ENCODE data around the gene CFDP1. TPM values are rescaled to one million over a fixed set of nuclear protein-coding genes. Genes with fewer than 3 reads are reported as not detected.

The CFDP1 gene
- polyA plus RNA-seq, 2 of the 4 experiments (the other 2 are of a cell fraction) = 70.2 to 72.8 TPM

DNA sequence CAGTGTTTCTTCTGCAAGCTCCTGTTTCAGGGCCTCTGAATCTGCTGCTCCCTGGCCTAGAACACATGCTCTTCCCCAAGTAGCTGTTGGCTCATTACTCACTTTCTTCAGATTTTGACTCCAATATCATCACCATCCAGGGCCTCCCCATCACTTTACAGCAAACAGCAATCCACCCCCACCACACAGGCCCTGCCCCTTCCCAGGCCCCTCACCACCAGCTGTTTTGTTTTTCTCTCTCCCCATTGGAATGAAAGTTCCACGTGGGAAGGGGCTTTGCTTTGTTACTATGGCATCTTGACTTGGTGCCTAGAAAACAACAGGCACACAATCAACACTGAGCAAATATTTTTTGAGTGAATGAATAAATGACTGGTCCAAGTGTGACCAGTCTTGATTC lies 27.1 kb upstream of the CFDP1 start:
- ChIA-PET POLR2A (no interaction called here), CTCF (interaction anchor here (1.1 to 1.5 kb wide), 2 partner anchors 11 to 57 kb away, joined by 3 to 5 read pairs; no protein-coding TSS in a partner anchor)
- H3K27ac ChIP-seq = no peak overlapping the region
- TF ChIP-seq RNF2 (IDR thresholded peaks at IDR 0.05; ENCODE audit: borderline replicate concordance, low read depth) = no peak
- TF ChIP-seq, protein P1, sequence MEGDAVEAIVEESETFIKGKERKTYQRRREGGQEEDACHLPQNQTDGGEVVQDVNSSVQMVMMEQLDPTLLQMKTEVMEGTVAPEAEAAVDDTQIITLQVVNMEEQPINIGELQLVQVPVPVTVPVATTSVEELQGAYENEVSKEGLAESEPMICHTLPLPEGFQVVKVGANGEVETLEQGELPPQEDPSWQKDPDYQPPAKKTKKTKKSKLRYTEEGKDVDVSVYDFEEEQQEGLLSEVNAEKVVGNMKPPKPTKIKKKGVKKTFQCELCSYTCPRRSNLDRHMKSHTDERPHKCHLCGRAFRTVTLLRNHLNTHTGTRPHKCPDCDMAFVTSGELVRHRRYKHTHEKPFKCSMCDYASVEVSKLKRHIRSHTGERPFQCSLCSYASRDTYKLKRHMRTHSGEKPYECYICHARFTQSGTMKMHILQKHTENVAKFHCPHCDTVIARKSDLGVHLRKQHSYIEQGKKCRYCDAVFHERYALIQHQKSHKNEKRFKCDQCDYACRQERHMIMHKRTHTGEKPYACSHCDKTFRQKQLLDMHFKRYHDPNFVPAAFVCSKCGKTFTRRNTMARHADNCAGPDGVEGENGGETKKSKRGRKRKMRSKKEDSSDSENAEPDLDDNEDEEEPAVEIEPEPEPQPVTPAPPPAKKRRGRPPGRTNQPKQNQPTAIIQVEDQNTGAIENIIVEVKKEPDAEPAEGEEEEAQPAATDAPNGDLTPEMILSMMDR (IDR thresholded peaks at IDR 0.05) = no peak
- no peak for TF ChIP-seq CHD2 (IDR thresholded peaks at IDR 0.05; ENCODE audit: low read length, partially characterized antibody)
- no peak for TF ChIP-seq MYC (IDR thresholded peaks at IDR 0.05; ENCODE audit: borderline replicate concordance, low read length)
- TF ChIP-seq JUNB (IDR thresholded peaks at IDR 0.05) = no peak
- H3K4me1 ChIP-seq = peaks cover 20% of the 10 kb centered on the region; the same call in 2 of the 3 replicates
- DNase-seq (ENCODE audit: low read depth in 1 of 2, low spot score in 1 of 2) = no peak
- no peak for FAIRE-seq
- 58% methylated on average over 1 of the region's 1 CpG for WGBS (ENCODE audit: missing lambda C conversion rate)
- no peak overlapping the region for H3K4me3 ChIP-seq
- no peak for ATAC-seq
- no peak overlapping the region for H3K4me2 ChIP-seq
- no peaks in the 10 kb centered on the region for H3K9me3 ChIP-seq

DNA sequence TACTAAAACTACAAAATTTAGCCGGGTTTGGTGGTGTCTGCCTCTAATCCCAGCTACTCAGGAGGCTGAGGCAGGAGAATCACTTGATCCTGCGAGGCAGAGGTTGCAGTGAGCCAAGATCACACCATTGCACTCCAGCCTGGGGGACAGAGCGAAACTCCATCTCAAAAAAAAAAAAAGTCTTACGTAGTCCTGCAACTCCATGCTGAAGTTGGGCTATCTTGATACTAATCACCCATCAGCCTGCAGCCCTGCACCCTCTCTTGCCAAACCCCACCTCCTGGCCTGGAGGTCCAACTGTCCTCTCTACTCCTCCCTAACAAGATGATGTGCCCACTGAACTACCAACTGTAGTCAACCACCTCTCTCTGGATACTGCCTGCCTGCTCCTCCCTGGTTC lies 26.4 kb upstream of the CFDP1 start:
- TF ChIP-seq, protein P2, sequence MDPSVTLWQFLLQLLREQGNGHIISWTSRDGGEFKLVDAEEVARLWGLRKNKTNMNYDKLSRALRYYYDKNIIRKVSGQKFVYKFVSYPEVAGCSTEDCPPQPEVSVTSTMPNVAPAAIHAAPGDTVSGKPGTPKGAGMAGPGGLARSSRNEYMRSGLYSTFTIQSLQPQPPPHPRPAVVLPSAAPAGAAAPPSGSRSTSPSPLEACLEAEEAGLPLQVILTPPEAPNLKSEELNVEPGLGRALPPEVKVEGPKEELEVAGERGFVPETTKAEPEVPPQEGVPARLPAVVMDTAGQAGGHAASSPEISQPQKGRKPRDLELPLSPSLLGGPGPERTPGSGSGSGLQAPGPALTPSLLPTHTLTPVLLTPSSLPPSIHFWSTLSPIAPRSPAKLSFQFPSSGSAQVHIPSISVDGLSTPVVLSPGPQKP (IDR thresholded peaks at IDR 0.05; ENCODE audit: low read depth, low read length) = no peak
- no peak for TF ChIP-seq HOXB13 (CRISPR knock-in tag; IDR thresholded peaks at IDR 0.05; ENCODE audit: low read depth)
- TF ChIP-seq MAZ (IDR thresholded peaks at IDR 0.05; ENCODE audit: borderline replicate concordance, low read depth, low read length) = no peak
- no peak for TF ChIP-seq PHF8 (IDR thresholded peaks at IDR 0.05; ENCODE audit: borderline replicate concordance, low read depth)
- TF ChIP-seq KDM5A (IDR thresholded peaks at IDR 0.05) = no peak
- TF ChIP-seq, protein P1 (IDR thresholded peaks at IDR 0.05) = no peak
- TF ChIP-seq KDM1A (IDR thresholded peaks at IDR 0.05; ENCODE audit: low read depth) = no peak
- TF ChIP-seq ZNF302 (CRISPR knock-in tag; IDR thresholded peaks at IDR 0.05) = no peak
- TF ChIP-seq, protein P3, sequence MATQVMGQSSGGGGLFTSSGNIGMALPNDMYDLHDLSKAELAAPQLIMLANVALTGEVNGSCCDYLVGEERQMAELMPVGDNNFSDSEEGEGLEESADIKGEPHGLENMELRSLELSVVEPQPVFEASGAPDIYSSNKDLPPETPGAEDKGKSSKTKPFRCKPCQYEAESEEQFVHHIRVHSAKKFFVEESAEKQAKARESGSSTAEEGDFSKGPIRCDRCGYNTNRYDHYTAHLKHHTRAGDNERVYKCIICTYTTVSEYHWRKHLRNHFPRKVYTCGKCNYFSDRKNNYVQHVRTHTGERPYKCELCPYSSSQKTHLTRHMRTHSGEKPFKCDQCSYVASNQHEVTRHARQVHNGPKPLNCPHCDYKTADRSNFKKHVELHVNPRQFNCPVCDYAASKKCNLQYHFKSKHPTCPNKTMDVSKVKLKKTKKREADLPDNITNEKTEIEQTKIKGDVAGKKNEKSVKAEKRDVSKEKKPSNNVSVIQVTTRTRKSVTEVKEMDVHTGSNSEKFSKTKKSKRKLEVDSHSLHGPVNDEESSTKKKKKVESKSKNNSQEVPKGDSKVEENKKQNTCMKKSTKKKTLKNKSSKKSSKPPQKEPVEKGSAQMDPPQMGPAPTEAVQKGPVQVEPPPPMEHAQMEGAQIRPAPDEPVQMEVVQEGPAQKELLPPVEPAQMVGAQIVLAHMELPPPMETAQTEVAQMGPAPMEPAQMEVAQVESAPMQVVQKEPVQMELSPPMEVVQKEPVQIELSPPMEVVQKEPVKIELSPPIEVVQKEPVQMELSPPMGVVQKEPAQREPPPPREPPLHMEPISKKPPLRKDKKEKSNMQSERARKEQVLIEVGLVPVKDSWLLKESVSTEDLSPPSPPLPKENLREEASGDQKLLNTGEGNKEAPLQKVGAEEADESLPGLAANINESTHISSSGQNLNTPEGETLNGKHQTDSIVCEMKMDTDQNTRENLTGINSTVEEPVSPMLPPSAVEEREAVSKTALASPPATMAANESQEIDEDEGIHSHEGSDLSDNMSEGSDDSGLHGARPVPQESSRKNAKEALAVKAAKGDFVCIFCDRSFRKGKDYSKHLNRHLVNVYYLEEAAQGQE (IDR thresholded peaks at IDR 0.05) = no peak
- H3K4me2 ChIP-seq = no peak overlapping the region
- no peaks in the 10 kb centered on the region for H3K9me3 ChIP-seq
- ChIA-PET POLR2A (no interaction called here), CTCF (interaction anchor here (1.1 to 1.5 kb wide), 2 partner anchors 12 to 58 kb away, joined by 3 to 5 read pairs; no protein-coding TSS in a partner anchor)
- H3K27ac ChIP-seq = no peak overlapping the region
- DNase-seq (ENCODE audit: low read depth in 1 of 2, low spot score in 1 of 2) (no peak), ATAC-seq (no peak), FAIRE-seq (no peak)
- 98% methylated on average over 4 of the region's 4 CpGs for WGBS (ENCODE audit: missing lambda C conversion rate)
- H3K4me3 ChIP-seq = no peak overlapping the region
- H3K4me1 ChIP-seq = peaks cover 20% of the 10 kb centered on the region; the same call in 2 of the 3 replicates
